ENCODE data around the gene SPG7.
A peak's percentile ranks its signal among the peaks of the same experiment; 100 is the strongest.

The SPG7 gene

DNA sequence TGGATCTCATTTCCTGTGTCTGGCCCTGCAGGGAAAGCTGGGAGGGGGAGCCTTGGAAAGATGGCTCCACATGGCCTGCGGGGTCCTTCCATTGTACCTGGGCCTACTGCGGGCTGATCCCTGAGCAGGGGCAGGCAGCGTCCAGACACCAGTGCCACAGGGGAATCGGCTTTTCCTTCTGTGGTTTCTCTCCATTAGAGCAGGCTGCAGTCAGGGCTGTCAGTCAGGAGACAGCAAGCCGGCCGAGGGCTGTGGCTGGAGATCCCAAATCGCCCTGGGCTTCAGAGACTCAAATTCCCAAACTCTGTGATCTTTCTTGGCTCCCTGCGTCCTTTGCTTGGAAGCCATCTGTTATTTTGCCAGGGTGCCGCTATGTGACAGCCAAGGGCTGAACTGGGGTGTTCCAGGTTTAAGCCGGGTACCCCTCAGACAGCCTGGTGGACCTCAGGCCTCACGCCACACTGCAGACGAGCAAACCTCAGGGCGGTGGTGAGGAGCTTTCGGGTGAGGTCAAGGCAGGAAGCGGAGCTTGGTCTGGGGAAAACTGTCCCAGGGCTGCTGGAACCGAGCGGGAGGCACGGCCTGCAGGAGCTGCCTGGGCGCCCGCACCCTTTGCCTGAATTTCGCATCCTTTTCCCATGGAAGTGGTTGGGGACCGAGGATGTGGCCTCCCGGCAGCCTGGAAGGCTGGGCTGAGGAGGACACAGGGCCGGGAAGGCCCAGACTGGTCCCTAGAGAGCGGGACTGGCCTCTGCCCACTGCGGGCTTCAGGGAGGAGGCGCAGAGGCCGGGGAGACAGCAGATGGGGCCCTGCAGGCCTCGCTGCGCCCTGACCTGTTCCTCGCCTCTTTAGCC, 65.8 kb downstream of the SPG7 start:
- TF ChIP-seq, protein P1, sequence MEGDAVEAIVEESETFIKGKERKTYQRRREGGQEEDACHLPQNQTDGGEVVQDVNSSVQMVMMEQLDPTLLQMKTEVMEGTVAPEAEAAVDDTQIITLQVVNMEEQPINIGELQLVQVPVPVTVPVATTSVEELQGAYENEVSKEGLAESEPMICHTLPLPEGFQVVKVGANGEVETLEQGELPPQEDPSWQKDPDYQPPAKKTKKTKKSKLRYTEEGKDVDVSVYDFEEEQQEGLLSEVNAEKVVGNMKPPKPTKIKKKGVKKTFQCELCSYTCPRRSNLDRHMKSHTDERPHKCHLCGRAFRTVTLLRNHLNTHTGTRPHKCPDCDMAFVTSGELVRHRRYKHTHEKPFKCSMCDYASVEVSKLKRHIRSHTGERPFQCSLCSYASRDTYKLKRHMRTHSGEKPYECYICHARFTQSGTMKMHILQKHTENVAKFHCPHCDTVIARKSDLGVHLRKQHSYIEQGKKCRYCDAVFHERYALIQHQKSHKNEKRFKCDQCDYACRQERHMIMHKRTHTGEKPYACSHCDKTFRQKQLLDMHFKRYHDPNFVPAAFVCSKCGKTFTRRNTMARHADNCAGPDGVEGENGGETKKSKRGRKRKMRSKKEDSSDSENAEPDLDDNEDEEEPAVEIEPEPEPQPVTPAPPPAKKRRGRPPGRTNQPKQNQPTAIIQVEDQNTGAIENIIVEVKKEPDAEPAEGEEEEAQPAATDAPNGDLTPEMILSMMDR (IDR thresholded peaks at IDR 0.05; ENCODE audit: low read depth, low read length, missing control alignments): no peak
- peak overlapping the region; percentile 60 for H3K4me3 ChIP-seq (ENCODE audit: low read depth, low read length)
- DNase-seq (ENCODE audit: low read depth): no peak

DNA sequence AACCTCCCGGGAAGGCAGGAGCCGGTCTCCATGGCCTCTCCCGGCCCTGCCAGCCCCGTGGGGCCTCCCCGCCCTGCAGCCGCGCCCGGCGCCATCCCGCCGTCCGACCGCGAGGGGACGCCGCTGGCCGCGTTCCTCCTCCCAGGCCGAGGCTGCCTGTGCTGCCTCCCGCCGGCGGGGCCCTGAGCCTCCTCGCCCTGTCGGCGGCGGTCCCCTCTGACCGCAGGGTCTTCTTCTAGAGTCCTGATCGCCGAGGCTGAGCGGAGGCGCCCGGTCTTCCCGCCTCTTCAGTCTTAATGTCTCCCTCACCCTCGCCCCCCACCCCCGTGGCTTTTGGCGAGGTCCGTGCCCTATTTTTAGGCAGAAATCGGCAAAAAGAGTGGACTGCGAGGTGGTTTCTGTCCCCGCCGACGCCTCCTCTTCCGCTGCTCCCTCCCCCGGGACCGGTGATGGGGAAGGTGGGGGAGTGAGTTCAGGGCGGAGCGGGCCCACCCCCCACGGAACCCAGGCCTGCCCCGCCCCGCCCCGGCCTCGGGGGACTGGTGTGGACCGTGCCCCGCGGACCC, 66.6 kb downstream of the SPG7 start:
- TF ChIP-seq, protein P1 (IDR thresholded peaks at IDR 0.05; ENCODE audit: low read depth, low read length, missing control alignments): peak; percentile 76
- peak overlapping the region; percentile 60 for H3K4me3 ChIP-seq (ENCODE audit: low read depth, low read length)
- DNase-seq (ENCODE audit: low read depth): no peak

GRCh38 chr16:89575247-89576152, 67.3 kb downstream of the SPG7 start, which contains the start of gene CPNE7:
TSS of gene CPNE7 (plus strand) at chr16:89575758. CDS start at chr16:89575898, 140 bp downstream.
- TF ChIP-seq, protein P1 (IDR thresholded peaks at IDR 0.05; ENCODE audit: low read depth, low read length, missing control alignments): no peak
- peak within 1 kb of the TSS; percentile 60 for H3K4me3 ChIP-seq (ENCODE audit: low read depth, low read length)
- DNase-seq (ENCODE audit: low read depth): no peak

GRCh38 chr16:89576153-89577054, 68.2 kb downstream of the SPG7 start:
- DNase-seq (ENCODE audit: low read depth): no peak
- TF ChIP-seq, protein P1 (IDR thresholded peaks at IDR 0.05; ENCODE audit: low read depth, low read length, missing control alignments): no peak
- peak overlapping the region; percentile 60 for H3K4me3 ChIP-seq (ENCODE audit: low read depth, low read length)

- no peak overlapping the region for H3K4me3 ChIP-seq (ENCODE audit: low read depth, low read length)
- DNase-seq (ENCODE audit: low read depth): no peak
These were observed 69.0 kb downstream of the SPG7 start for GRCh38 chr16:89577055-89577759.

More at GRCh38 chr16:89577055-89577759, 69.0 kb downstream of the SPG7 start:
- TF ChIP-seq, protein P1 (IDR thresholded peaks at IDR 0.05; ENCODE audit: low read depth, low read length, missing control alignments): no peak
